Panc1 (cell line): ENCODE measurements around the gene NF1. TPM values are rescaled to one million over a fixed set of nuclear protein-coding genes. Genes with fewer than 3 reads are reported as not detected.
"Not testable (repeated sequence)": the region's sequence is repeated elsewhere in the genome, so short reads cannot be mapped to it uniquely, and the experiment has no call there.

Experiments
- ATAC-seq: fragments of 200-7000 bp; cut with Tn5 transposase; 2 replicates; pipeline ENCODE4 v1.9.1; 2020; ENCODE audit warnings: mild to moderate bottlenecking, moderate library complexity
- BruUV-seq: library from RNA; stranded (reverse); fragments of 400-500 nt; replicated peaks from 2 replicates; lab custom pipeline; 2021; lab: Mats Ljungman, UMichigan
- CTCF ChIA-PET: fragments of 300-600 bp; sonication (Branson Sonifier 250); formaldehyde crosslinking; loops from one replicate; lab custom pipeline; 2022; ENCODE audit warnings: antibody characterized with exemption; lab: Charles Lee
- POLR2A ChIA-PET: fragments of 300-600 bp; sonication (Branson Sonifier 250); formaldehyde crosslinking; loops from one replicate; lab custom pipeline; 2022; ENCODE audit warnings: antibody characterized with exemption; lab: Charles Lee
- DNase-seq: peaks from one replicate; pipeline ENCODE4 v3.0.0-alpha.2; 2010; ENCODE audit warnings: low read depth, low spot score
- H3K27ac ChIP-seq: 2 replicates; pipeline ENCODE4 v1.5.1; 2011; ENCODE audit warnings: mild to moderate bottlenecking, low read length, inconsistent platforms
- H3K27me3 ChIP-seq: fragments of 200-500 bp; sonication (Bioruptor generic); 2 replicates; pipeline ENCODE4 v1.6.0; 2014; ENCODE audit warnings: low read length, inconsistent platforms; ENCODE audit not compliant: control insufficient read depth, insufficient read depth
- H3K36me3 ChIP-seq: fragments of 200-500 bp; sonication (Bioruptor generic); 2 replicates; pipeline ENCODE4 v1.5.1; 2014; ENCODE audit warnings: inconsistent platforms, mild to moderate bottlenecking, low read length, moderate library complexity; ENCODE audit not compliant: control insufficient read depth, insufficient read depth
- H3K4me1 ChIP-seq: 2 replicates; pipeline ENCODE4 v1.5.1; 2011; ENCODE audit warnings: inconsistent platforms, mild to moderate bottlenecking, low read length, moderate library complexity; ENCODE audit not compliant: control insufficient read depth, insufficient read depth
- H3K4me3 ChIP-seq, 2 experiments: 2 replicates each; pipeline ENCODE4 v1.5.1; 2011 to 2012; ENCODE audit warnings: low read depth in 2 of 2, low read length in 2 of 2, mild to moderate bottlenecking in 2 of 2, inconsistent platforms in 1 of 2, moderate library complexity in 1 of 2
- H3K9me3 ChIP-seq: fragments of 200-500 bp; sonication (Bioruptor generic); 2 replicates; pipeline ENCODE4 v1.5.1; 2014; ENCODE audit warnings: low read depth, mild to moderate bottlenecking, inconsistent platforms, low read length, moderate library complexity; ENCODE audit not compliant: control insufficient read depth, insufficient read depth
- CTCF ChIP-seq: fragments of 450-650 bp; IDR thresholded peaks from 2 replicates; pipeline ENCODE4 v1.5.1; 2017; ENCODE audit warnings: mild to moderate bottlenecking
- POLR2AphosphoS5 ChIP-seq: IDR thresholded peaks from 2 replicates; pipeline ENCODE4 v1.6.1; 2012; ENCODE audit warnings: mild to moderate bottlenecking, low read depth, low read length, moderate library complexity
- REST ChIP-seq, 2 experiments: IDR thresholded peaks; 2 replicates each; pipeline ENCODE4 v1.6.1; 2011 to 2012; ENCODE audit warnings: low read depth in 2 of 2, control low read depth in 1 of 2, low read length in 1 of 2, mild to moderate bottlenecking in 1 of 2, moderate library complexity in 1 of 2; ENCODE audit not compliant: insufficient read depth in 1 of 2
- SIN3A ChIP-seq: IDR thresholded peaks from 2 replicates; pipeline ENCODE4 v1.6.1; 2012; ENCODE audit warnings: low read depth, mild to moderate bottlenecking, low read length, moderate library complexity, borderline replicate concordance; ENCODE audit not compliant: insufficient read depth
- TCF7L2 ChIP-seq: IDR thresholded peaks from 2 replicates; pipeline ENCODE4 v1.6.1; 2011; ENCODE audit warnings: mild to moderate bottlenecking, low read depth, low read length, inconsistent platforms
- in situ Hi-C: cut with HindIII; loops from 2 replicates; pipeline ENCODE4 v1.10.0; 2016; ENCODE audit warnings: low sequenced_read_pairs, low pct_unique_long_range_greater_than_20kb
- intact Hi-C: fragments of 100-400 bp; cut with micrococcal nuclease; formaldehyde crosslinking; loops from one replicate; pipeline ENCODE4 v1.10.0; 2022; ENCODE audit not compliant: unreplicated experiment
- total RNA-seq: library from RNA; stranded (reverse); gene quantifications from one replicate; pipeline ENCODE4 v1.2.1, GENCODE V29; 2021; ENCODE audit not compliant: unreplicated experiment

The NF1 gene
- total RNA-seq, 1 experiment from 2014 or later, result 82.5 TPM

- in situ Hi-C loops, result no loop called here
- DNase-seq (no peak), ATAC-seq (no peak)
- no peaks in the 10 kb centered on the region for H3K9me3 ChIP-seq
- H3K27ac ChIP-seq, result no peak overlapping the region
- BruUV-seq, result no TSS peak
- H3K4me3 ChIP-seq, result no peak overlapping the region
- ChIA-PET CTCF (no interaction called here), POLR2A (interaction anchor here (0.6 to 0.7 kb wide), 2 partner anchors 48 to 109 kb away, joined by 3 read pairs; no protein-coding TSS in a partner anchor)
- intact Hi-C loops, result no loop called here
- TF ChIP-seq CTCF (no peak), POLR2AphosphoS5 (no peak), REST (IDR thresholded peaks at IDR 0.05; ENCODE audit: insufficient read depth in 1 of 2, low read depth in 2 of 2, low read length in 1 of 2) (no peak), SIN3A (no peak), TCF7L2 (no peak)
- H3K36me3 ChIP-seq, result no peaks in the 10 kb centered on the region; the same call in 1 of the 2 replicates
- H3K4me1 ChIP-seq, result peaks cover 7% of the 10 kb centered on the region; the same call in 1 of the 2 replicates
- no peaks in the 10 kb centered on the region for H3K27me3 ChIP-seq
Observed at GRCh38 chr17:31112001-31112661, 17.4 kb downstream of the NF1 start.

- H3K4me3 ChIP-seq, intact Hi-C loops, BruUV-seq, DNase-seq, H3K4me1 ChIP-seq, H3K9me3 ChIP-seq, CTCF ChIA-PET, POLR2A ChIA-PET, H3K36me3 ChIP-seq, H3K27me3 ChIP-seq, H3K27ac ChIP-seq, in situ Hi-C loops: not testable (repeated sequence)
- peak; percentile 56; the same call in 1 of the 2 replicates for ATAC-seq
Observed at GRCh38 chr17:31113368-31113767, 18.6 kb downstream of the NF1 start.

- TF ChIP-seq SIN3A (no peak), REST (IDR thresholded peaks at IDR 0.05; ENCODE audit: insufficient read depth in 1 of 2, low read depth in 2 of 2, low read length in 1 of 2) (no peak), POLR2AphosphoS5 (no peak), TCF7L2 (no peak), CTCF (no peak)
- H3K27me3 ChIP-seq, result no peaks in the 10 kb centered on the region
- CTCF ChIA-PET, result no interaction called here
- intact Hi-C loops, result no loop called here
- H3K4me1 ChIP-seq, result peaks cover 7% of the 10 kb centered on the region; the same call in 1 of the 2 replicates
- ATAC-seq (no peak), DNase-seq (no peak)
- no peak overlapping the region for H3K4me3 ChIP-seq
- in situ Hi-C loops, result no loop called here
- H3K9me3 ChIP-seq, result no peaks in the 10 kb centered on the region
- POLR2A ChIA-PET, result interaction anchor here (1.0 kb wide), 1 partner anchor 26 kb away, joined by 4 read pairs; no protein-coding TSS in a partner anchor
- no TSS peak for BruUV-seq
- no peak overlapping the region; the same call in 1 of the 2 replicates for H3K27ac ChIP-seq
- H3K36me3 ChIP-seq, result no peaks in the 10 kb centered on the region; the same call in 1 of the 2 replicates
Observed at GRCh38 chr17:31113939-31114338, 19.2 kb downstream of the NF1 start.
